GM12878 (cell line): ENCODE results near the gene KRTAP10-1. TPM values are rescaled to one million over a fixed set of nuclear protein-coding genes. Genes with fewer than 3 reads are reported as not detected.

ENCODE experiments used
- ATAC-seq: fragments of 200-7000 bp; cut with Tn5 transposase; 3 replicates; pipeline ENCODE4 v1.9.1; 2020; ENCODE audit warnings: mild to moderate bottlenecking, moderate library complexity
- BruUV-seq: library from RNA; stranded (reverse); fragments of 400-500 nt; replicated peaks from 2 replicates; lab custom pipeline; 2021; lab: Mats Ljungman, UMichigan
- CTCF ChIA-PET: fragments of 300-600 bp; sonication (Branson Sonifier 250); formaldehyde crosslinking; extraction: SDS; loops from one replicate; lab custom pipeline; 2021; ENCODE audit warnings: inconsistent platforms; lab: Yijun Ruan, JAX
- POLR2A ChIA-PET: fragments of 350-600 bp; formaldehyde crosslinking; extraction: SDS; loops from one replicate; lab custom pipeline; 2021; ENCODE audit warnings: inconsistent platforms; lab: Charles Lee
- RAD21 ChIA-PET: fragments of 300-600 bp; sonication (Branson Sonifier 250); formaldehyde crosslinking; loops from one replicate; lab custom pipeline; 2023; ENCODE audit warnings: antibody characterized with exemption; ENCODE audit not compliant: unreplicated experiment; lab: Charles Lee
- SMC1A ChIA-PET: fragments of 300-600 bp; sonication (Branson Sonifier 250); formaldehyde crosslinking; loops from one replicate; lab custom pipeline; 2023; ENCODE audit not compliant: unreplicated experiment, uncharacterized antibody; lab: Charles Lee
- DNase-seq: peaks from one replicate; pipeline ENCODE4 v3.0.0-alpha.2; 2011; ENCODE audit warnings: low read depth, low spot score
- FAIRE-seq: peaks from 3 replicates; lab custom pipeline; 2011; peaks lifted over from hg19 to GRCh38; lab: Jason Lieb, UNC
- H2AFZ ChIP-seq: 2 replicates; pipeline ENCODE4 v1.6.0; 2011; ENCODE audit warnings: low read depth, low read length, control low read depth; ENCODE audit not compliant: control insufficient read depth
- H3K27ac ChIP-seq: 2 replicates; pipeline ENCODE4 v1.5.1; 2011; ENCODE audit warnings: control low read depth; ENCODE audit not compliant: control insufficient read depth, insufficient read depth
- H3K27me3 ChIP-seq, 2 experiments: replicated peaks in 1 of 2; 2 replicates each; pipeline versions ENCODE4 v1.6.0 to v1.6.1; 2011; ENCODE audit warnings: low read length in 1 of 2; ENCODE audit not compliant: control insufficient read depth in 2 of 2, insufficient read depth in 2 of 2
- H3K36me3 ChIP-seq, 2 experiments: 2 replicates each; pipeline ENCODE4 v1.5.1; 2011; ENCODE audit warnings: low read length in 1 of 2; ENCODE audit not compliant: control insufficient read depth in 2 of 2, insufficient read depth in 2 of 2
- H3K4me1 ChIP-seq: 2 replicates; pipeline ENCODE4 v1.6.1; 2011; ENCODE audit warnings: mild to moderate bottlenecking, low read length, moderate library complexity, mixed read lengths; ENCODE audit not compliant: control insufficient read depth, insufficient read depth
- H3K4me2 ChIP-seq: 2 replicates; pipeline ENCODE4 v1.6.0; 2011; ENCODE audit warnings: control low read depth; ENCODE audit not compliant: control insufficient read depth, insufficient read depth
- H3K4me3 ChIP-seq: fragments of 200-600 bp; sonication (generic); 2 replicates; pipeline ENCODE4 v1.5.1; 2016
- H3K79me2 ChIP-seq: 2 replicates; pipeline ENCODE4 v1.6.0; 2011; ENCODE audit warnings: low read length; ENCODE audit not compliant: control insufficient read depth, insufficient read depth
- H3K9ac ChIP-seq: 2 replicates; pipeline ENCODE4 v1.8.0; 2011; ENCODE audit warnings: low read length, control low read depth, mixed read lengths; ENCODE audit not compliant: control insufficient read depth, insufficient read depth
- H3K9me3 ChIP-seq: replicated peaks from 3 replicates; pipeline ENCODE4 v1.5.1; 2011; ENCODE audit warnings: mild to moderate bottlenecking, low read length; ENCODE audit not compliant: control insufficient read depth, insufficient read depth
- H4K20me1 ChIP-seq: 2 replicates; pipeline ENCODE4 v1.6.0; 2011; ENCODE audit not compliant: control insufficient read depth, insufficient read depth
- ASH2L ChIP-seq: fragments of 300-600, 200-600 bp; sonication (generic); IDR thresholded peaks from 2 replicates; pipeline ENCODE4 v1.6.1; 2017; ENCODE audit warnings: low read depth, mild to moderate bottlenecking, borderline replicate concordance
- CREB1 ChIP-seq: IDR thresholded peaks from 2 replicates; pipeline ENCODE4 v1.6.1; 2012; ENCODE audit warnings: low read depth, mild to moderate bottlenecking, inconsistent platforms
- POLR2A ChIP-seq: IDR thresholded peaks from 2 replicates; pipeline ENCODE4 v1.6.1; 2011; ENCODE audit warnings: low read depth, mild to moderate bottlenecking, low read length
- STAT3 ChIP-seq: IDR thresholded peaks from 2 replicates; pipeline ENCODE4 v1.6.1; 2011; ENCODE audit warnings: low read depth, low read length, improper control_type of control experiment
- TCF3 ChIP-seq: IDR thresholded peaks from 2 replicates; pipeline ENCODE4 v1.6.1; 2012; ENCODE audit warnings: low read depth, mild to moderate bottlenecking, low read length, borderline replicate concordance; ENCODE audit not compliant: insufficient read depth
- ZBTB11 ChIP-seq: fragments of 450-650 bp; formaldehyde crosslinking; IDR thresholded peaks from 2 replicates; pipeline ENCODE4 v1.5.0; 2022; ENCODE audit warnings: mild to moderate bottlenecking, missing genetic modification characterization
- WGBS: methylation state at CpG from one replicate; pipeline ENCODE4 v1.1.6; 2016; ENCODE audit warnings: low lambda C conversion rate; ENCODE audit not compliant: insufficient replicate concordance, insufficient coverage; ENCODE audit errors: missing lambda C conversion rate; 5-methylcytosine and 5-hydroxymethylcytosine counted together
- in situ Hi-C: fragments of 300-500 bp; cut with MboI; formaldehyde crosslinking; loops from 9 replicates; pipeline ENCODE4 v1.14.3; 2018; ENCODE audit warnings: mixed read lengths
- intact Hi-C: fragments of 100-400 bp; cut with micrococcal nuclease; formaldehyde crosslinking; loops from one replicate; pipeline ENCODE4 v1.14.2; 2022; ENCODE audit not compliant: unreplicated experiment
- polyA plus RNA-seq, 11 experiments: library from polyadenylated mRNA; depleted of rRNA in 4 of 11; unstranded in 6 of 11; stranded (reverse) in 5 of 11; fragments of >200 nt; fragmentation: Nextera tagmentation in 4 of 11; fragmentation: Illumina TruSeq in 1 of 11; extraction: Ambion mirVana in 4 of 11; extraction: Trizol in 1 of 11; gene quantifications; 1 replicate in 1 of 11; 2 replicates in 10 of 11; pipeline versions ENCODE4 v1.2.1 to v1.2.3, GENCODE V29; 2011 to 2016; ENCODE audit warnings: inconsistent platforms in 2 of 11, missing spikeins in 2 of 11, low read depth in 1 of 11
- total RNA-seq, 4 experiments: library from RNA; depleted of rRNA in 3 of 4; stranded (reverse); fragments of >200 nt in 3 of 4; fragmentation: Illumina TruSeq in 1 of 4; extraction: Trizol in 1 of 4; gene quantifications; 2 replicates each; pipeline versions ENCODE4 v1.2.1 to v1.2.3, GENCODE V29; 2013 to 2021

KRTAP10-1 gene
- total and polyA plus RNA-seq, 10 of the 15 experiments (the other 5 are each of a cell fraction or from before 2014, with no cell fraction given): not detected

- no peaks in the 10 kb centered on the region for H3K4me1 ChIP-seq
- DNase-seq: no peak
These were observed 32.1 kb downstream of the KRTAP10-1 start for GRCh38 chr21:44507673-44508425.

More at GRCh38 chr21:44507673-44508425, 32.1 kb downstream of the KRTAP10-1 start:
- ChIA-PET RAD21 (no interaction called here), CTCF (interaction anchor here (1.7 kb wide), 1 partner anchor 286 kb away, joined by 4 read pairs; no protein-coding TSS in a partner anchor), SMC1A (no interaction called here), POLR2A (no interaction called here)
- 54% methylated on average over 24 of the region's 26 CpGs for WGBS
- no peaks in the 10 kb centered on the region for H3K36me3 ChIP-seq
- in situ Hi-C loops (loop anchor here (5.0 kb wide), 1 partner anchor 284 kb away; no protein-coding TSS in a partner anchor), intact Hi-C loops (no loop called here)
- H3K27me3 ChIP-seq: no peaks in the 10 kb centered on the region; a peak in 1 of 4 replicates
- ATAC-seq: no peak
- no TSS peak for BruUV-seq
- FAIRE-seq: no peak
- no peak overlapping the region for H3K4me2 ChIP-seq
- no peaks in the 10 kb centered on the region for H3K79me2 ChIP-seq
- no peak overlapping the region for H2AFZ ChIP-seq
- H3K9ac ChIP-seq: no peak overlapping the region
- no peak overlapping the region for H3K27ac ChIP-seq
- no peaks in the 10 kb centered on the region for H3K9me3 ChIP-seq
- TF ChIP-seq TCF3 (no peak), CREB1 (no peak), POLR2A (no peak), ASH2L (no peak), ZBTB11 (CRISPR knock-in tag) (no peak), STAT3 (no peak)
- H3K4me3 ChIP-seq: no peak overlapping the region
- no peaks in the 10 kb centered on the region for H4K20me1 ChIP-seq
